ENCODE results near the gene BPIFA1.
A peak's percentile ranks its signal among the peaks of the same experiment; 100 is the strongest.

Gene BPIFA1

DNA sequence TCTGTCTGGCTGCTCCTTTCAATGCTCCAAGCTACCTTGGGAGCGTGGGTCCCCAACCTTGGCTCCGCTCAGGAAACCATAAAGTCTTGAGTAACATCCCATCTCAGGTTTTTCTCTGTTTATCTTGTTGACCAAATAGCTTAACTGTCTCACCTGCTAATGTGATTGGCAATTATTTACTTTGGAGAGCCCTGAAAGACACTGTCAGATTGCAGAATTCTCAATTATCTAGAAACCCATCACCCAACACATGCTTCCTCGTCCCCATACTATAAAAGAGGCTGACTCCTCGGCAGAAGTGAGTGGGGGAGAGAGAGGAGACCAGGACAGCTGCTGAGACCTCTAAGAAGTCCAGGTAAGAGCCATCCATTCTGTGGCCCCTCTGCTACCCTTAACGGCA is at the start of gene BPIFA1:
Gene BPIFA1, plus strand, starts transcription at position 301 of the 400 bp plus-strand sequence. CDS start 1,716 bp downstream, outside the sequence.
- DNase-seq, result no peak

DNA sequence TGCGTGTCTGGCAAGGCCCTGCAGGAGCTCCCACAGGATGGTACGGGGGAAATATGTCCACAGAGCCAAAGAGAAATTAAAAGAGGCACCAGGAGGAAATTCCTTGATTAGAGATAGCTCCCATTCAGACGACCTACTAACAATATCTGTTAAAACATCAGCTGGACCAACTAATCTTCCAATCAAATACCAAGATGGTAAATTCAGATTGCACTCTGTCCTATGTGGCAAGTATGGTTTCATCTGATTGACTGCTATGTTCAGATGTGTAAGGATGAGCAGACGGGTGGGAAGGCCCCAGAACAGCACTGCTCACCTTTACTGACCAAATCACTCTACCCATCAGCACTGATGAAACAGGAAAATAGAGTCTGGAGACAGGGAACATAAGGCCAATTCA is 48.3 kb upstream of the BPIFA1 start:
- no peak for DNase-seq

DNA sequence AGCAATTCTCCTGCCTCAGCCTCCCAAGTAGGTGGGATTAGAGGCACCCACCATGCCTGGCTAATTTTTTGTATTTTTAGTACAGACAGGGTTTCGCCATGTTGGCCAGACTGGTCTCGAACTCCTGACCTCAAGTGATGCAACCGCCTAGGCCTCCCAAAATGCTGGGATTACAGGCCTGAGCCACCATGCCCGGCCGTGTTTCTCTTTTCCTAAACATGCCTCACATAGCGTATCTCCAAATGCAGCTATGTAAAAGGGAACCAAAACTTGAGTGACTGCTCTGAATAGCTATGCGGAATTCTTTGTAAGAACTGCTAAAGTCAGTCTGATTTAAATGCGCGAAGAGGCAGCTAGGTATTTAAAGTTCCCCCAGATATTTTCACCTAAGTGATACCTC is 47.4 kb upstream of the BPIFA1 start:
- no peak for DNase-seq

DNA sequence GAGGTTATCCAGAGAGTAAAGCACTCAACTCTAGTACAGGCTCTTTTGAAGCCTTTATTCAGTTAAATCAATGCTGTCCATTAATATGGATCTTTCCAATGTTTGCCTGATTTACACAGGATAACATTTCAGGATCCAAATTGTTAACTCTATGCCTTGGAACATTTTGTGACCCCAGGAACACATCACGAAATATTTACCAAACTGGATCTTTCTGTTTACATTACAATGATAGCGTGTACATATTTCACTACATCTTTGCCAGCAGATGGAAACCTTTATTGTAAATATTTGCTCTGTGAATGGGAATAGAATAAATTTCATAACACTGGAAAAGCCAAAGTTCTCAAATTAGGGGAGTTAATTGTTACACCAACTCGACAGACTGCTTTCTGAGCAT is 44.3 kb upstream of the BPIFA1 start:
- DNase-seq, result no peak

DNA sequence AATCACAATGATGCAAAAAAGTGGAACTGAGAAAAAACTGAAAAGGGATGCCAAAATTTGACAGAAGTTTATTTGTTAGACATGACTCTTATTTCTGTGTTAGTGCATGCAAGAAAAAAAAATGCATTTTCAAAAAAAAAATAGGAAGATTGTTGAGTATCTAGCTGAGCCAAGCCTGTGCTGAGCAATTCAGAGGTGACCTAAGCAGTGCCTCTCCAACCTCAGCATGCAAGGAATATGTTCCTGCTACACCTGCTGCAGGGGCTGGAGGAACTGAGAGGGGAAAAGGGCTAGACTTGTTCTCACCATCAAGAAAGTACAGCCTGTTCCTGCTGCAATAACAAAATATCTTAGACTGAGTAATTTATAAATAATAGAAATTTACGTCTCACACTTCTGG is 43.8 kb upstream of the BPIFA1 start:
- no peak for DNase-seq

DNA sequence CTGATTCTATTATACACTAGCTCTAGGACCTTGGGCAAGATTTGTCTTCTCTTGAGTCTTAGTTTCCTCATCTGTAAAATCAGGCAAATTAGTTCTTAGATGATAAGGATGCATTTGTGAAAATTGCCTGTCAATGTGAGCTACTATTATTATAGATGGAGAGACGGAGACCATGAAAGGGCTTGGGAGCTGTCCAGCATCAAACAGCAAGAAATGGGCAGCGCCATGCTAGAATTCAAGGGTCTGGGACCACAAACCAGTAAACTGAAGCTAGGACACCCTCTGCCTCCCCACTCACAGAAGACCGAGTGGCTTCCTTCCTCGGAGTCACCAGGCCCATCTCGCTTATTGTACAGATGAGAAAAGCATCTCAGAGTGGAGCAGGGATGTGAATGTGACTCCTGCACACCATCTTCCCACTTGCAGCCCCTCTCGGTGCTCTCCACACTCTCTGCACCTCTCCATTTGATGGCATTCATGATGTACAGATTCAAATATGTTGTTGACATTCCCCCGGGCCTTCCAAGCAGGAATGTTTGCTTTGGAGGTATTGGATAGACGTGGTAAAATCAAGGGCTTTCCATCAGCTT is 42.8 kb upstream of the BPIFA1 start:
- DNase-seq, result no peak

DNA sequence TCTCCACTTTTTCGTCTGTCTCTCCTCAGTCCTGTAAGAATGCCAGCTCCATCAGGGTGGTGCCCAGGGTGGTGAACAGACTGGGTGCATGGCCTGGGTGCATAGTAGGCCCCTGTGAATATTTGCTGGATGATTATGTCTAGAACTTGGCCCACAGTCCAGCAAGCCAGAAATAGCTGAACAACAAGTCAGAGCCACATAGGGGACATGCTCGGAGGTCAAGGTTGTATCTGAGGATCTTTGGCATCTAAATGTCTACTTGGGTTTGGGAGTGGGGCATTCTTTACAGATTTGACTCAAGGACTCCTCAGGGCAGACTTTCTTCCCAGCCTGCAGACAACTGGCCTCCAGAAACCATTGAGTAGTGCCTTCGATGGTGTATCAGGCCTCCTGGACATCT is 36.8 kb upstream of the BPIFA1 start:
- DNase-seq, result no peak

DNA sequence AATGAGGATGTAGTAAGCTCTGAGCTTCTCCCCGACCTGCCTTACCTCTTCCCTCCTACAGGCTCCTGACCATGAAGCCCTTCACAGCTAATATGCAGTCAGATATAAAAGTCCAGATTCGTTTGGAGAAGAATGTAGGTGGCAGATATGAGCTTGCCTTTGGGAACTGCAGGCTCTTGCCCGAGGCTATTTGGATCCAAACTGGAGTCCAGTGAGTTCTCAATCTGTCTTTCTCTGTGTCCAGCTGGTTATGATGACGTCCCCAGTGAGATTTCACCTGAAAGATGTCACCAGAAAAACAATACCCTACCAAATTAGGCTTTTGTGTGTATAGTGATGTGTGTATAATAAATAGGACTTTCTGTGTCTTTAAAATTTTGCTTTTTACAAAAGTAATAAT is 33.3 kb upstream of the BPIFA1 start:
- no peak for DNase-seq

DNA sequence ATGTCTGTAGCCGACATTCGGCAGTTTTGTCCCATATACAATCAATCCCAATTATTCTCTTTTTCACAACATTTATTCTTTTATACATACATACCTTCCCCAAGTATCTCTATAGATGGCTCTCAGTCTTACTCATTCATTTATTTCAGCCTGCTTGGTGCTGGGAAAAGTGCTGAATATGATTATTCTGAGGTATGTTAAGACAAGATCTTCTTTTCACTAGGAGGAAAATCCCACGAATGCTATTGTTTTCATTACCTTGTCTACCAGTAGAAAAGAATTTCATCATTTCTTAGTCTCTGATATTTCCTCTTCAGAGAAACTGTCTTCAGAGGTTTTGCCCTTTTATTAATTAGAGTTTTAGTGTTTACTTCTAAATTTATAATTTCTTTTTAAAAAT is 32.4 kb upstream of the BPIFA1 start:
- DNase-seq, result no peak

DNA sequence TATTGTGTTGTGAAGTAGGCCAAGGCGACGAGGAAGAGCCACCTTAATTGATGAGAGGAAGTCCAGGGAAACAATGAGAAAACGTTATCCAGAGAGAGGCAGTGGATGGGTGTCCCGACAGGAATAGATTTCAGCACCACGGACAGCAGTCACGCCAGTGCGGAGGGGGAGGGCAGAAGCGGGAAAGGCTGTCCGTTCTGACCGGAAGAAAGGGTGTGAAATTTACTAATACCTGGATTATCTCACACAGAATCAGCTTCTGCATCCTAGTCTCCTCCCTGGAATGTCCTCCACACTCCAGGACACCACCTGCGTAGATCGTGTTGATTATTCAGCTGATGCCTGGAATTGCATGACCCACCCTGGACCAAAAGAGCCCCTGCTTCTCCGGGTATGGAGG is 26.0 kb upstream of the BPIFA1 start:
- peak; percentile 78 for DNase-seq

DNA sequence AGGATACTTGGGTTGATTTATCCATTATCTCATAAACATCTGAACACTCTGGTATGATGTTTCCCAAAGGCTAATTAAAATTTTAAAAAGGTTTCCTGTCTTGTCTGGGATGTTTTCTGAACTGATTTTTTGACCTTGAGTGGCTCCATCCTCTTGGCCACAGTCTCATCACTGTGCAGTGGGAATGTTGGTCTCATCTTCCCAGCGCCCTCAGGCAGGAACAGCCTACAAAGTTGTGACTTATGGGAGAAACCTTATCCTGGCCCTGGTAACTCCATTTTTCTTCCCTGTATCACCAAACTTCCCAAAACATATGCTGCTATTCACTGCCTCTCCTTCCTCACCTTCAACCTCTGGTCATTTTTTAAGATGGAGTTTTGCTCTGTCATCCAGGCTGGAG is 25.4 kb upstream of the BPIFA1 start:
- DNase-seq, result no peak

DNA sequence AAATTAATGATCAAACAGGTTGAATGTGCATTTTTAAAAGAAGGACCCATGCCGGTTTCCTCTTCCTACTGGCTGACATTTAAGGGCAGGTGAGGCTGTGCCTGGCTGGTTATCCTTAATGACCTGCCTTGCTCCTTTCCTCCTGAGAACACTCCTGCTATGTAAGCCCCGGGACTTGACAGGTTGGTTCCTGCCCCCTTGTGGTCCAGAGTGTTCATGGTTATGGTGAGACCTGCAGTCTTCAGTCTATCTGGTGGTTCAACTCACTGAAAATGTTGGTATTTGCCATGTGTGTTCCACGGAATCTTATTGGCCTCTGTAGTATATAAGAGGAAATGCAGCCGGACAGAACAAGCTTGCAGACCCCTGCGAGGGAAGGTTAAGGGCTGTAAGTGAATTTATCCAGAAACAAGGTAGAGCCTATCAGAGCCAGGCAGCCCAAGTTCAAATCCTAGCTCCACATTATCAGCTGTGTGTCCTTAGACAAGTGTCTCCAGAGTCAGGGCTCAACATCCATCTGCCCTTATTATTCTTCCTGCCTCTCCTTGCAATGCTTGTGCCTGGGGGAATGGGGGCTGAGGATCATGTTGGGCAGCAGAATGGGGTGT is 23.9 kb upstream of the BPIFA1 start:
- DNase-seq, result peak; percentile 70

DNA sequence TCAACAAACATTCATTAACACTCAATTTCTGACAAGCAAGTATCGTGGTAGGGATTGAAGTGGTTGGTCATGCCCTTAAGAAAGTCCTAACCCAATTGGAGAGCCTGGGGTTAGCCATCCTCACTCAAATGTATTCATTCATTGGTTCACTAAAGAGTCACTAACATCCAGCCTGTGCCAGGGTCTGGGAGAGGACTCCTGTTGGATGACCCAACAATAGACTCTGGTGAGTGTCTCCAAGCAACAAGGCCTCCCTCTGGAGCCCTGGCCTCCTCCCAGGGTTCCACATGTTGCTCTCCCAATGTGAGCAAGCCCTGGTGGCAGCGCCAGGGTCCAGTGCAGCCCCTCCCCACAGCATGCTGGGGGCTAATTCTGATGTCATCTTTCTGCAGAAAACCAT is 18.7 kb upstream of the BPIFA1 start, which contains the start of gene BPIFA3:
Gene BPIFA3, plus strand, starts transcription at position 301 of the 400 bp plus-strand sequence. CDS start 185 bp downstream, outside the sequence.
- DNase-seq, result no peak

DNA sequence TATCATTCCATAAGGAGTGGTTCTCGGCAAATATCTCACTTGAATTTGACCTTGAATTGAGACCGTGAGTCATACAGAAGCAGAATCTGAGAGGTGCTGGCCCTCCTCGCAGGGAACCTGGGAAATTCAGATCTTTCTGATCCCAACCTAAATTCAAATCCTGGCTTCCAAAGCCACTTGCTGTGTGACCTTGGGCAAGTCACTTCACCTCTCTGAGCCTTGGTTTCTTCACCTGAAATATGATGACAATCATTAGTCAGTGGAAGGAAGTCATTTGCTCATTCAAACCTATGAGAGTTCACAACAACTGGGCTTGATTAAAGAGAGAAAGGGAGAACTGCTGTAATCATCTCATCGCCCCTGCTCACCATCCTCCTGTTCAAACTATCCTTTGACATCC is 11.4 kb upstream of the BPIFA1 start:
- no peak for DNase-seq

DNA sequence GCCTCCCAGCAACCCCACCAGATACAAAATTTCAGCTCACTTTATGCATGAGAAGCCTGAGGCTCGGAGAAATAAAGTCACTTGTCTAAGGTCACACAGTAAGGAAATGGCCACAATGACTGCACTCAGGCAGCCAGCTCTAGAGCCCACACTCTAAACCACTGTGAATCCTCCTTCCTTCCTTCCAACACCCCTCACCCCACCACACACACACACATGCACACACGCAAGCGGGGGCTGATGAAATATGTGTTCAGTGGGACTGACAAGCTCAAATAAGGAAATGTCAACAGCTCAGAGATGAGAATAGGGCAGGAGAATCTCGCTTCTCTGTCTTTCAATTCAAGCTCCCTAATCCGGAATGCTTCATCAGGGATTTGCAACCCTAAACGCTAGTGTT is 6.0 kb upstream of the BPIFA1 start:
- DNase-seq, result peak; percentile 61

DNA sequence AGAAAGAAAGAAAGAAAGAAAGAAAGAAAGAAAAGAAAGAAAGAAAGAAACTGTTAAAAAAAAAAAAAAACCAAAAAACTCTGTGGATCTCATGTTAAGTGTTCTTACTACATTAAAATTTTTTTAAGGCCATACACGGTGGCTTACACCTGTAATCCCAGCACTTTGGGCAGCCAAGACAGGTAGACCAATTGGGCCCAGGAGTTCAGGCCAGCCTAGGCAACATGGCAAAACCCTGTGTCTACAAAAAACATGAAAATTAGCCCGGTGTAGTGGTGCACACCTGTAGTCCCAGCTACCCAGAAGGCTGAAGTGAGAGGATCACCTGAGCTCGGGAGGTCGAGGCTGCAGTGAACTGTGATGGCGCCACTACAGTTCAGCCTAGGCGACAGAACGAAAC is 4.6 kb upstream of the BPIFA1 start:
- no peak for DNase-seq

DNA sequence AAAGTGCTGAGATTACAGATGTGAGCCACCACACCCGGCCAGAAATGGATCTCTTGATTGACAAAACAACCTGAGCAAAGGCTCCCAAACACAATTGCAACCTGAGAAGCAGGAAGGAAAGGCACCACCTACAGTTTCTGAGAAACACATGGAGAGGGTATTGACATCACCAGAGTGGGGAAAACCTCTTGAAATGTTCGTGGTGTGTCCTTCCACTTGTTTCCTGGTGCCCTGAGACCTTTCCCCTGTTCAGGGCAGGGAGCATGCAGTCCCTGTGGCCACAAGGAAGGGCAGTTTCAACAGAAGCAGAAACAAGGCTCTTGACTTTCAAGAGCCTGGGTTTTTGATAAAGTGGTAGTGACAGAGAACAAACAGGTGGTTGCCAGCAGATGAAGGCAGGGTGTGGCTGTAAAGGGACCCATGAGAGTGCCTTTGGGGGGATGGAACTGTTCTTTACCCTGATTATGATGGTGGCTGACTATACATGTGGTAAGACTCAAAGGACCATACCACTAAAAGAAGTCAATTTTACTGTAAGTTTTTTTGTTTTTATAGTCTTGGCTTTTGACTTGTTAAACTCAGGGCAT is 3.2 kb upstream of the BPIFA1 start:
- DNase-seq, result no peak

DNA sequence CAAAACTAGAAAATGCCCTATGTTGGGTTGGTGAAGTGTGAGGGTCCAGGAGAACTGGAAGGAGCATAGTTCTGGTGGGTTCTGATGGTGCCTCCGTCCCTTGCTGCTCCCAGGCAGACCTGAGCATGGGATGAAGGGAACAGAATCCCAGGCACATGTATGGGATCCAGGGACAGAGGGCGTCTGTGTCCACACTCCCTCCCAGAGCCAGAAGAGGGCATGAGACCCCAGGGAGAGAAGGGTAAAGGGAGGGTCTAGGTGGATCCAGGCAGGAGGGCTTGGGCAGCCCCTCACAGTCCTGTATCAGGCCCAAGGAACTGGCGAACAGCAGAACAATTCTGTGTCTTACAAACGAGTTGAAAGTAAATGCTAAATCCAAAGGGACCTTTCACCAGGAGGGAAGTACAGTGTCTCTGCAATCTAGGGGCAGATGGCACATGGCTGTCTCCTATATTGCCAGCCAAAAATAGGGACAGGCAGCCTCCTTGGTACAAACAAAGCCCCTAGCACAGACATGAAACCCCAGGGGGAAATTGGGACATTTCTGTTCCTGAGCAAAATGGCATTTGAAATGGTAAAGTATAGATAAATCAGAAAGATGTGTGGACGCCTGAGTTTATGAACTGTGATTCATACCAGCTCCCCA is 2.5 kb upstream of the BPIFA1 start:
- DNase-seq, result no peak

DNA sequence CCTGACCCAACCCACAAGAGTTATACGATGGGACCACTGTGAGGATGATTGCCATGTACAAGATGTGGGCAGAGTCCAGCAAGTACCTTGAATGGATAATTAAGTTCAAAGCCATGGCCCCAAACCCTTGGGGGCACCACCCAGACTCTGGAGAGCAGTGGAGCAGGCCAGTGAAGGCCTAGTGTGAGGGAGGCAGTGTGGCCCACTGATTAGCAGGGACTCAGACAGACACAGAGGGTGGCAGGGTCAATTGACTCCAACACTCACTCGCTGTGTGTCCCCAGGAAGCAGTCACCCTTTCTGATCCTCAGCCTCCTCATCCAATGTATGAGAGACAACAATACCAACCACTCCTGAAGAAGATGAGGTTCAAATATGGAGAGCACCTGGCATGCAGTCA is 1.7 kb upstream of the BPIFA1 start:
- DNase-seq, result no peak

DNA sequence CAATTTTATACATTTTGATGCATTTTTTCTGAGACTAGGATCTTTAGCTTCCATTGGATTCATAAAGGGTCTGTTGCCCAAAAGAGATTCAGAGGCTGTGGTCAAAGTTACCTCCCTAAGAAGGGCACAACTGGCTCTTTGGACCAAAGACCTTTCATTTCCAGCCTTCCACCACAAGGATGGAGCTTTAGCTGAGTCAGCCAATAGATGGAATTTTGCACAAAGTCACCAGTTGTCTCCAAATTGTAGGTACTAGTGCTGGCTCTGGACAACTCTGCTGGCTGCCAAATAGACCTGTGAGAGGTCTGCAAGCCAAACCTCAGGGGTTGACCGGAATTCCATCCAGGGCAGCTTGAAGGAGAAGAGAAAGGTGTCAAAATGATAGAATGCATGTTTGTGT is 555 bp downstream of the BPIFA1 start:
- no peak for DNase-seq

DNA sequence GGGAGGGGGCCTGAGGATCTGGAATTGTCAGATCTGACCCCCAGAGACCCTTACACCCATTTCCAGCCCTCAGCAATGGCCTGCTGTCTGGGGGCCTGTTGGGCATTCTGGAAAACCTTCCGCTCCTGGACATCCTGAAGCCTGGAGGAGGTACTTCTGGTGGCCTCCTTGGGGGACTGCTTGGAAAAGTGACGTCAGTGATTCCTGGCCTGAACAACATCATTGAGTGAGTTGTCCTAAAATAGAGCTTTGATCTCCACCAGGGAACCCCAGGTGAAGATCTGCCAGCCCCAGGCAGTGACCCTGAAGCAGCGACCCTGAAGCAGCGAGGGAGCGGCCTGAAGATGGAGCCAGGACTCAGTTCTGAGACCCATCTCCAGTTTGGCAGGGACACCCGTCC is 2.2 kb downstream of the BPIFA1 start:
- no peak for DNase-seq

DNA sequence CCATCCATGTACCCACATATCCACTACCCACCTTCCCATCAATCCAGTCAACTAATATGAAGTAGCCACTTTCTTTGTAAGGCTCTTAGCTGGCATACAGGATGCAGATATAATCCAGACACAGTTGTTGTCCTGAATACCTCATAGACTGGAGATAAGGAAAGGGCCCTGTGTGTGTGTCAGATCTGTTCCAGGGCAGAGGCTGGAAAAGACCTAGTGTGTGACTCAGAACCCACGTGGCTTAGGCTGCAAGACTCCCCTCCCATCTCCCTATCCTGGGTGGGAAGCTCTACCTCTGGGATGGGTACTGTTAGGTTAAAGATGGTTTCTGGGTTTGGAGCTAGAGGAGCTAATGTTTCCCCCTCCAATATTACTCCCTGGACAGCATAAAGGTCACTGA is 3.6 kb downstream of the BPIFA1 start:
- DNase-seq, result no peak

DNA sequence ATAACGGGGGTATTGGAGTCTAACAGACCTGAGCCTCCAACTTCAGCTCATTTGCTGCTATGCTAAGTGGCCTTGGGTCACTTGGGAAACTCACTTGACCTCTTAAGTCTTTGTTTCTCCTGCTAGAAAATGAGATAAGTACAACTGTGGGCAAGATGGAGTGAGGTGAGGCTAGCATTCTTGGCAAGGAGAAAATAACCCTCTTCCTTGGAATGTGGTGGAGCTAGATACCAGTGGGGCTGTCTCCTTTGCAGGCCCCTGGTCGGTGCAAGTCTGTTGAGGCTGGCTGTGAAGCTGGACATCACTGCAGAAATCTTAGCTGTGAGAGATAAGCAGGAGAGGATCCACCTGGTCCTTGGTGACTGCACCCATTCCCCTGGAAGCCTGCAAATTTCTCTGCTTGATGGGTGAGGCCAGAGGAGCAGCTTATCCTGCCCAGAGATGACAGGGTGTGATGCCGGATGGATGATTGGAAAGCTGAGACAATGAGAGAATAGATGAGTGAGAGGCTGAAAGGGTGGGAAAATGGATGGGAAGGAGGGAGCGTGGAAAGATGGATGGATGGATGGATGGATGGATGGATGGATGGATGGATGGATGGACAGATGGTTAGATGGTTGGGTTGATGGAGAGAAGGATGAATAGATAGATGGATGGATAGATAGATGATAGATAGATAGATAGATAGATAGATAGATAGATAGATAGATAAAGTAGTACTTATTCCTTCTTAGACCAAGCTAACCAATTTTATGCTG is 4.4 kb downstream of the BPIFA1 start:
- no peak for DNase-seq

DNA sequence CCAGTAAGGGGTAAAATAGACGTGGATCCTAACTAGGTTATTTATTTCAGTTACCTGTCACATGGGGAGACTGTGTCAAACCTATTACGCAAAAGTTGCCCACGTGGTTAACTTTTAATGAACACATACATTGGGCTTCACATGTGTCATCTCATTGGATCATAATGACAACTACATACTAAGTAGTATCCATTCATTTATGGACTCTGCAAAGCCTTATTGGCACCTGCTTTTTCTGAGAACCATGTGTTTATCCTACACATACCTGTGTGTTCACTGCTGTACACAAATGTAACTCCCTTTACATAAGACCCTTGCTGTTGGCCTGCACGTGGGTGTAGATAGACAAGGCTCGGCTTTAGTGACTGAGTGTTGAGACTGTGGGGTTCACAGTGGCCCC is 5.1 kb downstream of the BPIFA1 start:
- DNase-seq, result no peak

Measured in hematopoietic multipotent progenitor cell treated with erythropoietin and hydrocortisone succinate and interleukin-3 and kit ligand, for 4 days (in vitro differentiated cells).